Fibroblast of skin of scalp (primary cell): Measurements from ENCODE around the gene BMERB1.

ENCODE experiments used
- DNase-seq: peaks from one replicate; pipeline ENCODE4 v3.0.0-alpha.2; 2013

The BMERB1 gene

GRCh38 chr16:15616012-15616411, 181.6 kb downstream of the BMERB1 start:
- no peak for DNase-seq

GRCh38 chr16:15616475-15617165, 182.2 kb downstream of the BMERB1 start:
- DNase-seq = no peak

- no peak for DNase-seq
These were observed 183.5 kb downstream of the BMERB1 start for GRCh38 chr16:15617901-15618300.

GRCh38 chr16:15618392-15618791, 184.0 kb downstream of the BMERB1 start:
- peak; percentile 66 for DNase-seq

GRCh38 chr16:15620611-15621195, 186.3 kb downstream of the BMERB1 start:
- no peak for DNase-seq

- DNase-seq = no peak
These were observed 187.1 kb downstream of the BMERB1 start for GRCh38 chr16:15621456-15621855.

- no peak for DNase-seq
These were observed 187.5 kb downstream of the BMERB1 start for GRCh38 chr16:15621889-15622288.

GRCh38 chr16:15631730-15632409, 197.5 kb downstream of the BMERB1 start:
- DNase-seq = no peak

- DNase-seq = no peak
These were observed 201.5 kb downstream of the BMERB1 start for GRCh38 chr16:15635926-15636325.

- no peak for DNase-seq
These were observed 202.0 kb downstream of the BMERB1 start for GRCh38 chr16:15636392-15636873.
